Cardiac septum (tissue), 1 donor: ENCODE measurements around the gene CRYBA4. TPM values are rescaled to one million over a fixed set of nuclear protein-coding genes. Genes with fewer than 3 reads are reported as not detected.

ENCODE experiments used
- DNase-seq: peaks from one replicate; pipeline ENCODE4 v3.0.0-alpha.2; 2020; ENCODE audit warnings: low spot score
- intact Hi-C: fragments of 100-400 bp; cut with DNase I; formaldehyde crosslinking; loops from one replicate; pipeline ENCODE4 v1.14.0; 2022
- total RNA-seq: library from RNA; stranded (reverse); fragmentation: NEBNext Ultra II Directional; extraction: Animal tissue kit (Norgen Biotek cat#: 25700); gene quantifications from one replicate; pipeline ENCODE4 v1.2.1, GENCODE V29; 2021
- donor health status: DM: no; HTN: no; CAD: no.

CRYBA4 gene
- total RNA-seq, 1 donor from 2014 or later: not detected

GRCh38 chr22:26618455-26618854 lies 3.3 kb upstream of the CRYBA4 start:
- intact Hi-C loops: no loop called here
- no peak for DNase-seq

GRCh38 chr22:26619510-26619909 lies 2.3 kb upstream of the CRYBA4 start:
- intact Hi-C loops: no loop called here
- no peak for DNase-seq

- intact Hi-C loops: no loop called here
- no peak for DNase-seq
Observed at GRCh38 chr22:26620197-26620596, 1.6 kb upstream of the CRYBA4 start.

GRCh38 chr22:26623984-26624383 lies 2.2 kb downstream of the CRYBA4 start:
- DNase-seq: no peak
- intact Hi-C loops: no loop called here

- no peak for DNase-seq
- intact Hi-C loops: no loop called here
Observed at GRCh38 chr22:26624803-26625202, 3.0 kb downstream of the CRYBA4 start.

- DNase-seq: no peak
- intact Hi-C loops: no loop called here
Observed at GRCh38 chr22:26629988-26630761, 8.4 kb downstream of the CRYBA4 start.

GRCh38 chr22:26631282-26631681 lies 9.5 kb downstream of the CRYBA4 start:
- intact Hi-C loops: no loop called here

GRCh38 chr22:26632422-26633155 lies 10.8 kb downstream of the CRYBA4 start:
- DNase-seq: no peak
- intact Hi-C loops: no loop called here

More at GRCh38 chr22:26631282-26631681, 9.5 kb downstream of the CRYBA4 start:
- DNase-seq: no peak

- no peak for DNase-seq
- intact Hi-C loops: no loop called here
Observed at GRCh38 chr22:26634189-26634588, 12.4 kb downstream of the CRYBA4 start.

GRCh38 chr22:26635117-26635516 lies 13.4 kb downstream of the CRYBA4 start:
- intact Hi-C loops: no loop called here
- no peak for DNase-seq

GRCh38 chr22:26636296-26636695 lies 14.5 kb downstream of the CRYBA4 start:
- intact Hi-C loops: no loop called here
- no peak for DNase-seq

- no peak for DNase-seq
- intact Hi-C loops: no loop called here
Observed at GRCh38 chr22:26642465-26643417, 21.0 kb downstream of the CRYBA4 start.

- intact Hi-C loops: no loop called here
- no peak for DNase-seq
Observed at GRCh38 chr22:26643418-26644100, 21.8 kb downstream of the CRYBA4 start.

- no peak for DNase-seq
- intact Hi-C loops: no loop called here
Observed at GRCh38 chr22:26646158-26646557, 24.4 kb downstream of the CRYBA4 start.

GRCh38 chr22:26648011-26648497 lies 26.3 kb downstream of the CRYBA4 start:
- intact Hi-C loops: no loop called here
- no peak for DNase-seq

- intact Hi-C loops: no loop called here
- no peak for DNase-seq
Observed at GRCh38 chr22:26648528-26649388, 27.0 kb downstream of the CRYBA4 start.

GRCh38 chr22:26650722-26651421 lies 29.1 kb downstream of the CRYBA4 start:
- DNase-seq: no peak
- intact Hi-C loops: no loop called here

GRCh38 chr22:26651815-26652214 lies 30.1 kb downstream of the CRYBA4 start:
- no peak for DNase-seq
- intact Hi-C loops: no loop called here
